Liver (tissue), 9 donors: ENCODE results near the gene LINGO4. TPM values are rescaled to one million over a fixed set of nuclear protein-coding genes. Genes with fewer than 3 reads are reported as not detected.

Experiments
- DNase-seq: peaks from one replicate; pipeline ENCODE4 v3.0.0-alpha.2; 2017; ENCODE audit warnings: low spot score
- H3K27ac ChIP-seq, 2 donors: one replicate each; pipeline ENCODE4 v1.7.0; 2013; ENCODE audit warnings: inconsistent platforms in 2 of 2, low read length in 2 of 2, control low read depth in 1 of 2, low read depth in 1 of 2, mild to moderate bottlenecking in 1 of 2
- H3K27me3 ChIP-seq, 4 donors: one replicate each; pipeline versions ENCODE4 v1.6.1 to v1.7.0; 2013; ENCODE audit warnings: low read length in 3 of 4, inconsistent platforms in 1 of 4, mild to moderate bottlenecking in 1 of 4, moderate library complexity in 1 of 4; ENCODE audit not compliant: control insufficient read depth in 4 of 4, insufficient read depth in 4 of 4
- H3K36me3 ChIP-seq, 4 donors: one replicate each; pipeline versions ENCODE4 v1.6.1 to v1.7.0; 2013; ENCODE audit warnings: low read length in 3 of 4, mild to moderate bottlenecking in 3 of 4, low read depth in 1 of 4, moderate library complexity in 1 of 4; ENCODE audit not compliant: control insufficient read depth in 4 of 4, insufficient read depth in 3 of 4
- H3K4me1 ChIP-seq, 4 donors: one replicate each; pipeline versions ENCODE4 v1.6.1 to v1.7.0; 2013; ENCODE audit warnings: low read length in 3 of 4, mild to moderate bottlenecking in 3 of 4, moderate library complexity in 1 of 4; ENCODE audit not compliant: control insufficient read depth in 4 of 4, insufficient read depth in 4 of 4
- H3K4me3 ChIP-seq, 3 donors: one replicate each; pipeline versions ENCODE4 v1.6.1 to v1.7.0; 2013; ENCODE audit warnings: low read length in 3 of 3, control low read depth in 1 of 3, low read depth in 1 of 3, mild to moderate bottlenecking in 1 of 3
- H3K9ac ChIP-seq, 2 donors: one replicate each; pipeline ENCODE4 v1.7.0; 2013; ENCODE audit warnings: low read length in 2 of 2, mild to moderate bottlenecking in 2 of 2, moderate library complexity in 2 of 2, control low read depth in 1 of 2, low read depth in 1 of 2
- H3K9me3 ChIP-seq, 4 donors: one replicate each; pipeline versions ENCODE4 v1.6.1 to v1.7.0; 2013; ENCODE audit warnings: low read length in 3 of 4; ENCODE audit not compliant: control insufficient read depth in 4 of 4
- EGR1 ChIP-seq, 2 donors: IDR thresholded peaks; 2 replicates each; pipeline ENCODE4 v1.6.1; 2016 to 2018; ENCODE audit warnings: antibody characterized with exemption in 2 of 2, low read depth in 2 of 2
- FOXA1 ChIP-seq: IDR thresholded peaks from 2 replicates; pipeline ENCODE4 v1.6.1; 2016; ENCODE audit warnings: antibody characterized with exemption
- FOXA2 ChIP-seq: IDR thresholded peaks from 2 replicates; pipeline ENCODE4 v1.6.1; 2016; ENCODE audit warnings: antibody characterized with exemption
- GABPA ChIP-seq, 2 donors: IDR thresholded peaks in 1 of 2; conservative IDR thresholded peaks in 1 of 2; 2 replicates each; pipeline ENCODE4 v1.6.1; 2016; ENCODE audit warnings: antibody characterized with exemption in 2 of 2, mild to moderate bottlenecking in 1 of 2, moderate library complexity in 1 of 2
- HNF4A ChIP-seq, 2 donors: conservative IDR thresholded peaks; 2 replicates each; pipeline ENCODE4 v1.6.1; 2016; ENCODE audit warnings: antibody characterized with exemption in 2 of 2, mild to moderate bottlenecking in 2 of 2
- HNF4G ChIP-seq: IDR thresholded peaks from 2 replicates; pipeline ENCODE4 v1.6.1; 2016; ENCODE audit warnings: antibody characterized with exemption
- JUND ChIP-seq, 2 donors: IDR thresholded peaks; 2 replicates each; pipeline ENCODE4 v1.6.1; 2016; ENCODE audit warnings: antibody characterized with exemption in 2 of 2
- NR2F2 ChIP-seq: IDR thresholded peaks from 2 replicates; pipeline ENCODE4 v1.6.1; 2016; ENCODE audit warnings: antibody characterized with exemption
- RAD21 ChIP-seq, 2 donors: IDR thresholded peaks; 2 replicates each; pipeline ENCODE4 v1.6.1; 2016; ENCODE audit warnings: antibody characterized with exemption in 2 of 2, mild to moderate bottlenecking in 2 of 2
- RXRA ChIP-seq, 2 donors: IDR thresholded peaks; 2 replicates each; pipeline ENCODE4 v1.6.1; 2017 to 2018; ENCODE audit warnings: antibody characterized with exemption in 2 of 2, mild to moderate bottlenecking in 1 of 2
- SP1 ChIP-seq: IDR thresholded peaks from 2 replicates; pipeline ENCODE4 v1.6.1; 2018; ENCODE audit warnings: antibody characterized with exemption, mild to moderate bottlenecking
- TAF1 ChIP-seq: conservative IDR thresholded peaks from 2 replicates; pipeline ENCODE4 v1.6.1; 2016; ENCODE audit warnings: antibody characterized with exemption, mild to moderate bottlenecking
- YY1 ChIP-seq: IDR thresholded peaks from 2 replicates; pipeline ENCODE4 v1.6.1; 2016; ENCODE audit warnings: antibody characterized with exemption, mild to moderate bottlenecking
- WGBS: extraction: QIAGEN DNeasy Blood & Tissue Kit; methylation state at CpG from one replicate; pipeline ENCODE4 v1.1.7; 2013; 5-methylcytosine and 5-hydroxymethylcytosine counted together
- polyA plus RNA-seq, 2 donors: library from polyadenylated mRNA; stranded (reverse) in 1 of 2; unstranded in 1 of 2; fragments of 200-250 nt in 1 of 2; fragments of >200 nt in 1 of 2; fragmentation: Nextera tagmentation in 1 of 2; extraction: Ambion mirVana in 1 of 2; gene quantifications; one replicate each; pipeline versions ENCODE4 v1.2.1 to v1.2.3, GENCODE V29; 2013 to 2015
- total RNA-seq, 2 donors: library from RNA; depleted of rRNA; stranded (reverse); fragments of >200 nt; gene quantifications; one replicate each; pipeline ENCODE4 v1.2.3, GENCODE V29; 2014
- TF ChIP-seq, protein P1 (sequence below): fragments of 150-350 bp; IDR thresholded peaks from 2 replicates; pipeline ENCODE4 v1.5.1; 2017; ENCODE audit warnings: improper control_type of control experiment, low read depth, low read length; ENCODE audit not compliant: missing input control
- TF ChIP-seq, protein P2 (sequence below): IDR thresholded peaks from 2 replicates; pipeline ENCODE4 v1.6.1; 2016; ENCODE audit warnings: antibody characterized with exemption
- TF ChIP-seq, protein P3 (sequence below): IDR thresholded peaks from 2 replicates; pipeline ENCODE4 v1.6.1; 2016; ENCODE audit warnings: antibody characterized with exemption
- TF ChIP-seq, protein P4 (sequence below): IDR thresholded peaks from 2 replicates; pipeline ENCODE4 v1.6.1; 2016; ENCODE audit warnings: antibody characterized with exemption
- donor health status: healthy.
- donor health status: healthy.
- donor health status: healthy.
- donor health status: healthy.
- donor health status: healthy.

LINGO4 gene
- total and polyA plus RNA-seq, 4 donors: 0.05 to 0.50 (median 0.09) TPM; not detected in 1

DNA sequence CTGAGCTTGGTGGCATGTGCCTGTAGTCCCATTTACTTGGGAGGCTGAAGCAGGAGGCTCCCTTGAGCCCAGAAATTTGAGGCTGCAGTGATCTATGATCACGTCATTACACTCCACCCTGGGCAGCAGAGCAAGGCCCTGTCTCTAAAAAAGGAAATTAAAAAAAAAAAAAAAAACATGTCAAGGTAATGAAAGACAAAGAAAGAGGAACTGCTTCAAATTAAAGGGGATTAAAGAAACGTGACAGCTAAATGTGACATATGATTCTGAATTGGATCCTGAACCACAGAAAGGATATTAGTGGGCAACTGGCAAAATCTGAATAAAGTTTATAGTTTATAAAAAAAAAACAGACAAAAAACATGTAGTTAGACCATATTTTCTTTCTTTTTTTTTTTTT, 38.2 kb upstream of the LINGO4 start (continued):
- TF ChIP-seq RXRA (IDR thresholded peaks at IDR 0.05): no peak
- no peak for TF ChIP-seq TAF1
- no peak for TF ChIP-seq RAD21 (IDR thresholded peaks at IDR 0.05)
- TF ChIP-seq HNF4G: no peak
- TF ChIP-seq YY1: no peak
- TF ChIP-seq FOXA1: no peak

DNA sequence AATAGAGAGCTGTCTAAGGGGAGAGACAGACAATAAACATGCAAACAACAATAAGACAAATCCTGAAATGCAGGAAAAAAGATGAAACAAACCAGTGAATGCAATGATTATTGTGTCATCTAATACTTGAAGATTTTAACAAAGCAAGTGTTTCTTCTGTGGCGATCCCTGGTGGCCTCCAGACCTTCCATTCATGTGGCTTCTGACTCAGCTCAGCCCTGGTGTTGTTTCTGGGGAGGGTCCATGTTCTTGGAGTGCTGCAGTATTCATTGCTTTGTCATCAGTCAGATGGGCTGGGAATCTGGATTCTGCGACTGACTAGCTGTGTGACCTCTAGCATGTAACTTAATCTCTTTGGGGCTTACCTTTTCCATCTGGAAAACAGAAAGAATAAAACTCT, 35.9 kb upstream of the LINGO4 start:
- no peaks in the 10 kb centered on the region for H3K9me3 ChIP-seq
- H3K27me3 ChIP-seq: no peaks in the 10 kb centered on the region
- no peak overlapping the region for H3K4me3 ChIP-seq
- DNase-seq: no peak
- no peak overlapping the region for H3K27ac ChIP-seq
- H3K4me1 ChIP-seq: peaks cover 20 to 36% (median 22%) of the 10 kb centered on the region in 4 donors
- H3K9ac ChIP-seq: no peak overlapping the region
- TF ChIP-seq FOXA2: no peak
- no peak for TF ChIP-seq JUND (IDR thresholded peaks at IDR 0.05)
- no peak for TF ChIP-seq SP1
- TF ChIP-seq RAD21 (IDR thresholded peaks at IDR 0.05): no peak
- 93% methylated on average over 2 of the region's 2 CpGs for WGBS
- no peaks in the 10 kb centered on the region for H3K36me3 ChIP-seq

DNA sequence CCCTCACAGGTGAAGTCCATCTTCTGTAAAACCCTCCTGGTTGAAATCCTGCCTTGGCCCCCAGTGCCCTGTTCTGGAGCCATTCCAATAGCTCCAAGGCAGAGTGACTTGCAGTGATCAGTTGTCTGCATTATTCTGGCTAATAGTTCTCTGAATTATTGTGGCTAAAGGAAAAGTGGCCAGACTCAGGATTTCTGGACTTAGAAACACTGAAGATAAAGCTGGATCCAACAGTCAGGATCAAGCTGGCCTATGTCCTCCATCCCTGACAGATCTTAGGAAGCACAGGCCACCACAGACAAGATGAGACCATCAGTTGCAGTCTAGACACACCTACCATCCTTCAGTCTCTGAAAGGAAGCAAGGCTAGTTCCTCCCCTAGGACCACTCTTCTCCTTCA, 35.2 kb upstream of the LINGO4 start:
- no peaks in the 10 kb centered on the region for H3K36me3 ChIP-seq
- H3K27me3 ChIP-seq: no peaks in the 10 kb centered on the region
- peaks cover 24 to 43% (median 28%) of the 10 kb centered on the region in 4 donors for H3K4me1 ChIP-seq
- TF ChIP-seq, protein P1, sequence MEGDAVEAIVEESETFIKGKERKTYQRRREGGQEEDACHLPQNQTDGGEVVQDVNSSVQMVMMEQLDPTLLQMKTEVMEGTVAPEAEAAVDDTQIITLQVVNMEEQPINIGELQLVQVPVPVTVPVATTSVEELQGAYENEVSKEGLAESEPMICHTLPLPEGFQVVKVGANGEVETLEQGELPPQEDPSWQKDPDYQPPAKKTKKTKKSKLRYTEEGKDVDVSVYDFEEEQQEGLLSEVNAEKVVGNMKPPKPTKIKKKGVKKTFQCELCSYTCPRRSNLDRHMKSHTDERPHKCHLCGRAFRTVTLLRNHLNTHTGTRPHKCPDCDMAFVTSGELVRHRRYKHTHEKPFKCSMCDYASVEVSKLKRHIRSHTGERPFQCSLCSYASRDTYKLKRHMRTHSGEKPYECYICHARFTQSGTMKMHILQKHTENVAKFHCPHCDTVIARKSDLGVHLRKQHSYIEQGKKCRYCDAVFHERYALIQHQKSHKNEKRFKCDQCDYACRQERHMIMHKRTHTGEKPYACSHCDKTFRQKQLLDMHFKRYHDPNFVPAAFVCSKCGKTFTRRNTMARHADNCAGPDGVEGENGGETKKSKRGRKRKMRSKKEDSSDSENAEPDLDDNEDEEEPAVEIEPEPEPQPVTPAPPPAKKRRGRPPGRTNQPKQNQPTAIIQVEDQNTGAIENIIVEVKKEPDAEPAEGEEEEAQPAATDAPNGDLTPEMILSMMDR: no peak
- TF ChIP-seq, protein P2, sequence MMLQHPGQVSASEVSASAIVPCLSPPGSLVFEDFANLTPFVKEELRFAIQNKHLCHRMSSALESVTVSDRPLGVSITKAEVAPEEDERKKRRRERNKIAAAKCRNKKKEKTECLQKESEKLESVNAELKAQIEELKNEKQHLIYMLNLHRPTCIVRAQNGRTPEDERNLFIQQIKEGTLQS: no peak
- no peak for TF ChIP-seq JUND (IDR thresholded peaks at IDR 0.05)
- TF ChIP-seq, protein P3, sequence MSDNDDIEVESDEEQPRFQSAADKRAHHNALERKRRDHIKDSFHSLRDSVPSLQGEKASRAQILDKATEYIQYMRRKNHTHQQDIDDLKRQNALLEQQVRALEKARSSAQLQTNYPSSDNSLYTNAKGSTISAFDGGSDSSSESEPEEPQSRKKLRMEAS: no peak
- TF ChIP-seq, protein P4, sequence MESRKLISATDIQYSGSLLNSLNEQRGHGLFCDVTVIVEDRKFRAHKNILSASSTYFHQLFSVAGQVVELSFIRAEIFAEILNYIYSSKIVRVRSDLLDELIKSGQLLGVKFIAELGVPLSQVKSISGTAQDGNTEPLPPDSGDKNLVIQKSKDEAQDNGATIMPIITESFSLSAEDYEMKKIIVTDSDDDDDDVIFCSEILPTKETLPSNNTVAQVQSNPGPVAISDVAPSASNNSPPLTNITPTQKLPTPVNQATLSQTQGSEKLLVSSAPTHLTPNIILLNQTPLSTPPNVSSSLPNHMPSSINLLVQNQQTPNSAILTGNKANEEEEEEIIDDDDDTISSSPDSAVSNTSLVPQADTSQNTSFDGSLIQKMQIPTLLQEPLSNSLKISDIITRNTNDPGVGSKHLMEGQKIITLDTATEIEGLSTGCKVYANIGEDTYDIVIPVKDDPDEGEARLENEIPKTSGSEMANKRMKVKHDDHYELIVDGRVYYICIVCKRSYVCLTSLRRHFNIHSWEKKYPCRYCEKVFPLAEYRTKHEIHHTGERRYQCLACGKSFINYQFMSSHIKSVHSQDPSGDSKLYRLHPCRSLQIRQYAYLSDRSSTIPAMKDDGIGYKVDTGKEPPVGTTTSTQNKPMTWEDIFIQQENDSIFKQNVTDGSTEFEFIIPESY: no peak
- TF ChIP-seq YY1: no peak
- no peak for TF ChIP-seq NR2F2
- TF ChIP-seq HNF4A (conservative IDR thresholded peaks at IDR 0.05): no peak
- TF ChIP-seq GABPA (IDR thresholded peaks at IDR 0.05 in 1 of 2, conservative IDR thresholded peaks at IDR 0.05 in 1 of 2): no peak
- TF ChIP-seq EGR1 (IDR thresholded peaks at IDR 0.05; ENCODE audit: low read depth in 2 of 2): no peak
- H3K27ac ChIP-seq: peak overlapping the region in 1 of 2 donors; percentile 40
- no peaks in the 10 kb centered on the region for H3K9me3 ChIP-seq
- DNase-seq: no peak
- no peak overlapping the region for H3K9ac ChIP-seq
- H3K4me3 ChIP-seq: no peak overlapping the region
